ENCODE measurements around the gene LGMN. TPM values are rescaled to one million over a fixed set of nuclear protein-coding genes. Genes with fewer than 3 reads are reported as not detected.

LGMN gene
- total and polyA plus RNA-seq, 2 experiments from 2014 or later, result 60.0 to 83.5 TPM

GRCh38 chr14:92710001-92710341 lies 38.5 kb downstream of the LGMN start:
- no peak overlapping the region for H3K4me3 Mint-ChIP-seq
- Histone ChIP-seq H3K4me3 (no peak overlapping the region), H3K4me1 (ENCODE audit: insufficient read depth) (no peaks in the 10 kb centered on the region), H3K27me3 (ENCODE audit: insufficient read depth) (no peaks in the 10 kb centered on the region), H4K20me1 (replicated peaks; ENCODE audit: insufficient read depth) (peaks cover 6% of the 10 kb centered on the region; the same call in 1 of the 2 replicates), H2AFZ (no peak overlapping the region), H3K4me2 (no peak overlapping the region), H3K79me2 (replicated peaks; ENCODE audit: insufficient read depth) (no peaks in the 10 kb centered on the region), H3K36me3 (ENCODE audit: insufficient read depth) (peaks cover 3% of the 10 kb centered on the region), H3K27ac (ENCODE audit: low read depth) (no peak overlapping the region), H3K9me2 (ENCODE audit: insufficient read depth) (no peaks in the 10 kb centered on the region), H3F3A (replicated peaks; ENCODE audit: low read depth) (no peaks in the 10 kb centered on the region)
- TF ChIP-seq CTCF (conservative IDR thresholded peaks at IDR 0.05; ENCODE audit: low read depth in 2 of 2), result no peak
- no peak for TF ChIP-seq POLR2AphosphoS5 (IDR thresholded peaks at IDR 0.05; ENCODE audit: low read depth)
- TF ChIP-seq EZH2phosphoT487 (IDR thresholded peaks at IDR 0.05; ENCODE audit: unreplicated experiment), result no peak
- TF ChIP-seq CREB1 (CRISPR knock-in tag; IDR thresholded peaks at IDR 0.05; ENCODE audit: low read depth), result no peak
- no peak for TF ChIP-seq STAT1 (IDR thresholded peaks at IDR 0.05; ENCODE audit: unreplicated experiment)
- no peak for TF ChIP-seq NANOG (IDR thresholded peaks at IDR 0.05; ENCODE audit: borderline replicate concordance)
- no peak for TF ChIP-seq REST (IDR thresholded peaks at IDR 0.05; ENCODE audit: unreplicated experiment)
- TF ChIP-seq ZNF462 (CRISPR knock-in tag; IDR thresholded peaks at IDR 0.05), result no peak
- no peak for TF ChIP-seq EZH2 (IDR thresholded peaks at IDR 0.05; ENCODE audit: low read depth, unreplicated experiment)
- no peak for TF ChIP-seq JUNB (IDR thresholded peaks at IDR 0.05; ENCODE audit: unreplicated experiment)
- TF ChIP-seq ZNF331 (CRISPR knock-in tag; IDR thresholded peaks at IDR 0.05; ENCODE audit: low read depth), result no peak
- no peak for TF ChIP-seq ETS1 (IDR thresholded peaks at IDR 0.05)
- DNase-seq (ENCODE audit: low spot score) (no peak), ATAC-seq (no peak)
- H3K27ac Mint-ChIP-seq, result peak overlapping the region; percentile 49; the same call in 1 of the 2 replicates
- H3K4me1 Mint-ChIP-seq, result peaks cover 2% of the 10 kb centered on the region; the same call in 1 of the 3 replicates
- peaks cover 23% of the 10 kb centered on the region for H3K36me3 Mint-ChIP-seq (ENCODE audit: low read depth)
- H3K9me3 Mint-ChIP-seq, result no peaks in the 10 kb centered on the region
- H3K27me3 Mint-ChIP-seq (ENCODE audit: insufficient read depth, low read depth, poor library complexity), result peaks cover 5% of the 10 kb centered on the region

Data from GM23338 (cell line).